ENCODE measurements around the gene DEPDC5. TPM values are rescaled to one million over a fixed set of nuclear protein-coding genes. Genes with fewer than 3 reads are reported as not detected.

DEPDC5 gene
- total RNA-seq, 2 donors from 2014 or later, result 10.9 to 37.5 TPM

DNA sequence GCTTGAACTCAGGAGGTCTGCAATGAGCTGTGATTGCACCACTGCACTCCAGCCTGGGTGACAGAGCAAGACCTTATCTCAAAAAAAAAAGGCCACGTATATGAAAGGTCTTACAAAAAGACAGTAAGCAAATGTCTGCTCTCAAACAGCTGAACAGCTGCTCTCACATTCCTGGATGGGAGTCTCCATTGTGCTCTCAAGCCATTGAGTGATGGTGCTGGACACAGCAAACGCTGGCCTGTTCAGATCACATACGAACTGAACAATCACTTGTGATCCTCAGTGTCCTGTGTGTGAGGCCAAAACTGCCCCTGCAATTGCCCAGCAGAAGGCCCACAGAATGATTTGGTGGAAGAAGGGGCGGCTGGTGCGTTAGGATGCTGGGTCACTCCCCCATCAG, 156.2 kb downstream of the DEPDC5 start:
- no peaks in the 10 kb centered on the region for H3K9me3 ChIP-seq
- TF ChIP-seq POLR2A (IDR thresholded peaks at IDR 0.05), result no peak
- TF ChIP-seq, protein P1, sequence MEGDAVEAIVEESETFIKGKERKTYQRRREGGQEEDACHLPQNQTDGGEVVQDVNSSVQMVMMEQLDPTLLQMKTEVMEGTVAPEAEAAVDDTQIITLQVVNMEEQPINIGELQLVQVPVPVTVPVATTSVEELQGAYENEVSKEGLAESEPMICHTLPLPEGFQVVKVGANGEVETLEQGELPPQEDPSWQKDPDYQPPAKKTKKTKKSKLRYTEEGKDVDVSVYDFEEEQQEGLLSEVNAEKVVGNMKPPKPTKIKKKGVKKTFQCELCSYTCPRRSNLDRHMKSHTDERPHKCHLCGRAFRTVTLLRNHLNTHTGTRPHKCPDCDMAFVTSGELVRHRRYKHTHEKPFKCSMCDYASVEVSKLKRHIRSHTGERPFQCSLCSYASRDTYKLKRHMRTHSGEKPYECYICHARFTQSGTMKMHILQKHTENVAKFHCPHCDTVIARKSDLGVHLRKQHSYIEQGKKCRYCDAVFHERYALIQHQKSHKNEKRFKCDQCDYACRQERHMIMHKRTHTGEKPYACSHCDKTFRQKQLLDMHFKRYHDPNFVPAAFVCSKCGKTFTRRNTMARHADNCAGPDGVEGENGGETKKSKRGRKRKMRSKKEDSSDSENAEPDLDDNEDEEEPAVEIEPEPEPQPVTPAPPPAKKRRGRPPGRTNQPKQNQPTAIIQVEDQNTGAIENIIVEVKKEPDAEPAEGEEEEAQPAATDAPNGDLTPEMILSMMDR (IDR thresholded peaks at IDR 0.05), result no peak
- no peak for TF ChIP-seq POLR2AphosphoS5 (IDR thresholded peaks at IDR 0.05)
- H3K27me3 ChIP-seq (replicated peaks; ENCODE audit: insufficient read depth), result no peaks in the 10 kb centered on the region
- H3K4me3 ChIP-seq, result no peak overlapping the region
- 88% methylated on average over 5 of the region's 5 CpGs for WGBS
- H3K36me3 ChIP-seq, result no peaks in the 10 kb centered on the region
- no peak overlapping the region for H3K27ac ChIP-seq
- no peaks in the 10 kb centered on the region for H3K4me1 ChIP-seq (replicated peaks)
- DNase-seq (ENCODE audit: low spot score), result no peak
- intact Hi-C loops (cut with DNase I), result no loop called here

GRCh38 chr22:31911565-31912406, 158.0 kb downstream of the DEPDC5 start:
- DNase-seq (ENCODE audit: low spot score), result no peak
- Histone ChIP-seq H3K27ac (no peak overlapping the region), H3K27me3 (replicated peaks; ENCODE audit: insufficient read depth) (no peaks in the 10 kb centered on the region), H3K36me3 (no peaks in the 10 kb centered on the region), H3K4me1 (replicated peaks) (no peaks in the 10 kb centered on the region), H3K4me3 (no peak overlapping the region), H3K9me3 (no peaks in the 10 kb centered on the region)
- 92% methylated on average over 7 of the region's 7 CpGs for WGBS
- no peak for TF ChIP-seq POLR2AphosphoS5 (IDR thresholded peaks at IDR 0.05)
- TF ChIP-seq POLR2A (IDR thresholded peaks at IDR 0.05), result no peak
- TF ChIP-seq, protein P1 (IDR thresholded peaks at IDR 0.05), result no peak
- intact Hi-C loops (cut with DNase I), result no loop called here

- TF ChIP-seq POLR2A (IDR thresholded peaks at IDR 0.05) (no peak), POLR2AphosphoS5 (IDR thresholded peaks at IDR 0.05) (no peak)
- TF ChIP-seq, protein P1 (IDR thresholded peaks at IDR 0.05), result no peak
- Histone ChIP-seq H3K9me3 (no peaks in the 10 kb centered on the region), H3K4me1 (replicated peaks) (no peaks in the 10 kb centered on the region), H3K4me3 (no peak overlapping the region), H3K36me3 (no peaks in the 10 kb centered on the region), H3K27me3 (replicated peaks; ENCODE audit: insufficient read depth) (no peaks in the 10 kb centered on the region), H3K27ac (no peak overlapping the region)
- no peak for DNase-seq (ENCODE audit: low spot score)
- intact Hi-C loops (cut with DNase I), result no loop called here
- WGBS, result 71% methylated on average over 1 of the region's 1 CpG
These were observed 158.6 kb downstream of the DEPDC5 start for GRCh38 chr22:31912407-31912743.

- H3K4me3 ChIP-seq, result no peak overlapping the region
- 92% methylated on average over 10 of the region's 10 CpGs for WGBS
These were observed 161.8 kb downstream of the DEPDC5 start for GRCh38 chr22:31915586-31915985.

More at GRCh38 chr22:31915586-31915985, 161.8 kb downstream of the DEPDC5 start:
- DNase-seq (ENCODE audit: low spot score), result no peak
- Histone ChIP-seq H3K36me3 (no peaks in the 10 kb centered on the region), H3K27me3 (replicated peaks; ENCODE audit: insufficient read depth) (no peaks in the 10 kb centered on the region), H3K27ac (no peak overlapping the region), H3K9me3 (no peaks in the 10 kb centered on the region), H3K4me1 (replicated peaks) (no peaks in the 10 kb centered on the region)
- TF ChIP-seq POLR2AphosphoS5 (IDR thresholded peaks at IDR 0.05) (no peak), POLR2A (IDR thresholded peaks at IDR 0.05) (no peak)
- TF ChIP-seq, protein P1 (IDR thresholded peaks at IDR 0.05), result no peak
- intact Hi-C loops (cut with DNase I), result no loop called here
